K562 (cell line): ENCODE measurements around the gene ZBTB46. TPM values are rescaled to one million over a fixed set of nuclear protein-coding genes. Genes with fewer than 3 reads are reported as not detected.

Experiments used
- ATAC-seq: fragments of 200-7000 bp; cut with Tn5 transposase; 3 replicates; pipeline ENCODE4 v1.9.1; 2020; ENCODE audit warnings: moderate library complexity
- BruUV-seq: library from RNA; stranded (reverse); fragments of 400-500 nt; replicated peaks from 2 replicates; lab custom pipeline; 2021; lab: Mats Ljungman, UMichigan
- CTCF ChIA-PET: fragments of 300-600 bp; formaldehyde crosslinking; extraction: SDS; loops from one replicate; lab custom pipeline; 2021; ENCODE audit warnings: low intra/inter-chr PET ratio; lab: Yijun Ruan, JAX
- POLR2A ChIA-PET: fragments of 300-600, 350-650 bp; sonication (Branson Sonifier 250); formaldehyde crosslinking; extraction: SDS; loops from one replicate; lab custom pipeline; 2021; ENCODE audit warnings: antibody characterized with exemption, inconsistent platforms; lab: Yijun Ruan, JAX
- DNase-seq, 4 experiments: peaks; one replicate each; pipeline versions ENCODE4 v3.0.0 to v3.0.0-alpha.2; 2011 to 2018; ENCODE audit warnings: low spot score in 3 of 4, mixed read lengths in 3 of 4; ENCODE audit errors: extremely low read depth in 1 of 4
- FAIRE-seq: peaks from 2 replicates; lab custom pipeline; 2011; peaks lifted over from hg19 to GRCh38; lab: Jason Lieb, UNC
- H2AFZ ChIP-seq: 2 replicates; pipeline ENCODE4 v1.6.0; 2011; ENCODE audit warnings: low read depth, low read length, control low read depth, inconsistent platforms
- H3K27ac ChIP-seq: fragments of 200-600 bp; 3 replicates; pipeline ENCODE4 v1.8.0; 2011; ENCODE audit warnings: low read depth, mild to moderate bottlenecking, control low read depth, inconsistent platforms, low read length, moderate library complexity, mixed read lengths; ENCODE audit errors: extremely low read depth
- H3K27me3 ChIP-seq, 2 experiments: fragments of 300-600 bp in 1 of 2; 2 replicates in 1 of 2; 3 replicates in 1 of 2; pipeline versions ENCODE4 v1.6.0 to v1.8.0; 2011; ENCODE audit warnings: inconsistent platforms in 2 of 2, low read length in 2 of 2, mild to moderate bottlenecking in 1 of 2, mixed read lengths in 1 of 2, moderate library complexity in 1 of 2; ENCODE audit not compliant: control insufficient read depth in 2 of 2, insufficient read depth in 2 of 2
- H3K36me3 ChIP-seq: fragments of 300-600 bp; 3 replicates; pipeline ENCODE4 v1.8.0; 2011; ENCODE audit warnings: mild to moderate bottlenecking, low read length, inconsistent platforms; ENCODE audit not compliant: control insufficient read depth, insufficient read depth
- H3K4me1 ChIP-seq, 2 experiments: fragments of 200-600 bp in 1 of 2; replicated peaks in 1 of 2; 2 replicates in 1 of 2; 3 replicates in 1 of 2; pipeline versions ENCODE4 v1.5.1 to v1.8.0; 2011; ENCODE audit warnings: inconsistent platforms in 2 of 2, low read length in 2 of 2, mild to moderate bottlenecking in 1 of 2, mixed read lengths in 1 of 2, moderate library complexity in 1 of 2; ENCODE audit not compliant: control insufficient read depth in 2 of 2, insufficient read depth in 2 of 2
- H3K4me2 ChIP-seq: 2 replicates; pipeline ENCODE4 v1.6.1; 2011; ENCODE audit warnings: low read length, control low read depth, inconsistent platforms, mixed read lengths; ENCODE audit not compliant: insufficient read depth
- H3K4me3 ChIP-seq: fragments of 200-600 bp; sonication (generic), shearing (Covaris generic); 2 replicates; pipeline ENCODE4 v1.5.1; 2016; ENCODE audit warnings: control low read depth, inconsistent platforms
- H3K79me2 ChIP-seq: fragments of 200-600 bp; 3 replicates; pipeline ENCODE4 v1.8.0; 2011; ENCODE audit warnings: low read length, inconsistent platforms; ENCODE audit not compliant: control insufficient read depth, insufficient read depth
- H3K9ac ChIP-seq, 2 experiments: 2 replicates each; pipeline versions ENCODE4 v1.6.0 to v1.6.1; 2011; ENCODE audit warnings: low read depth in 2 of 2, low read length in 2 of 2, control low read depth in 1 of 2, inconsistent platforms in 1 of 2, mild to moderate bottlenecking in 1 of 2, mixed read lengths in 1 of 2; ENCODE audit not compliant: insufficient read depth in 1 of 2
- H3K9me1 ChIP-seq: one replicate; pipeline ENCODE4 v1.6.0; 2011; ENCODE audit warnings: inconsistent platforms, mild to moderate bottlenecking, low read length, moderate library complexity; ENCODE audit not compliant: control insufficient read depth, insufficient read depth
- H3K9me3 ChIP-seq: replicated peaks from 2 replicates; pipeline ENCODE4 v1.5.1; 2011; ENCODE audit warnings: low read depth, low read length, inconsistent platforms; ENCODE audit not compliant: control insufficient read depth, insufficient read depth
- H4K20me1 ChIP-seq: replicated peaks from 2 replicates; pipeline ENCODE4 v1.6.1; 2011; ENCODE audit warnings: low read length, inconsistent platforms, mixed read lengths; ENCODE audit not compliant: control insufficient read depth, insufficient read depth
- DEAF1 ChIP-seq: fragments of 450-650 bp; formaldehyde crosslinking; IDR thresholded peaks from 2 replicates; pipeline ENCODE4 v1.4.0; 2020; ENCODE audit warnings: mild to moderate bottlenecking, moderate library complexity
- HMGN3 ChIP-seq: IDR thresholded peaks from 2 replicates; pipeline ENCODE4 v1.6.1; 2011; ENCODE audit warnings: borderline replicate concordance, low read depth, mild to moderate bottlenecking, mixed read lengths, low read length; ENCODE audit not compliant: insufficient read length; ENCODE audit errors: extremely low read depth
- POLR2G ChIP-seq: fragments of 200-400 bp; formaldehyde crosslinking; IDR thresholded peaks from 2 replicates; pipeline ENCODE4 v1.6.1; 2017; ENCODE audit warnings: low read depth, mild to moderate bottlenecking, antibody characterized with exemption, low read length, moderate library complexity
- RBM22 ChIP-seq: fragments of 200-400 bp; formaldehyde crosslinking; IDR thresholded peaks from 2 replicates; pipeline ENCODE4 v1.6.1; 2018; ENCODE audit warnings: low read length, low read depth; ENCODE audit not compliant: poor library complexity, severe bottlenecking
- SIX5 ChIP-seq, 2 experiments: IDR thresholded peaks; 2 replicates each; pipeline ENCODE4 v1.6.1; 2011; ENCODE audit warnings: low read length in 2 of 2, borderline replicate concordance in 1 of 2, low read depth in 1 of 2, mild to moderate bottlenecking in 1 of 2, moderate library complexity in 1 of 2; ENCODE audit not compliant: insufficient read depth in 1 of 2
- SMARCB1 ChIP-seq: IDR thresholded peaks from 2 replicates; pipeline ENCODE4 v1.6.1; 2011; ENCODE audit warnings: improper control_type of control experiment, low read depth; ENCODE audit not compliant: insufficient read length
- YBX1 ChIP-seq: fragments of 450-650 bp; IDR thresholded peaks from 2 replicates; pipeline ENCODE4 v1.7.1; 2016; ENCODE audit warnings: mild to moderate bottlenecking
- WGBS: fragments of 100-300 bp; shearing (Covaris generic); methylation state at CpG from one replicate; pipeline ENCODE4 v1.1.6; 2016; ENCODE audit warnings: low coverage, mixed read lengths; ENCODE audit not compliant: insufficient coverage; ENCODE audit errors: missing lambda C conversion rate; 5-methylcytosine and 5-hydroxymethylcytosine counted together
- in situ Hi-C: fragments of 300-500 bp; cut with MboI; formaldehyde crosslinking; loops from 4 replicates; pipeline ENCODE4 v1.15.0; 2018; ENCODE audit warnings: inconsistent platforms, mixed read lengths
- intact Hi-C: fragments of 100-400 bp; cut with micrococcal nuclease; formaldehyde crosslinking; loops from 2 replicates; pipeline ENCODE4 v1.14.2; 2022
- polyA plus RNA-seq, 8 experiments: library from polyadenylated mRNA; depleted of rRNA in 4 of 8; stranded (reverse) in 5 of 8; unstranded in 3 of 8; fragments of >200 nt; fragmentation: Nextera tagmentation in 2 of 8; fragmentation: Illumina TruSeq in 1 of 8; extraction: Ambion mirVana in 2 of 8; extraction: Trizol in 1 of 8; gene quantifications; 2 replicates each; pipeline versions ENCODE4 v1.2.1 to v1.2.3, GENCODE V29; 2011 to 2014; ENCODE audit warnings: inconsistent platforms in 1 of 8, missing spikeins in 1 of 8
- total RNA-seq, 7 experiments: library from RNA; depleted of rRNA in 6 of 7; stranded (reverse); fragments of >200 nt in 6 of 7; fragmentation: Illumina TruSeq in 2 of 7; extraction: Trizol in 2 of 7; gene quantifications; 2 replicates each; pipeline versions ENCODE4 v1.2.1 to v1.2.3, GENCODE V29; 2011 to 2021; ENCODE audit warnings: low replicate concordance in 1 of 7

ZBTB46 gene
- total and polyA plus RNA-seq, 9 of the 15 experiments (the other 6 are each of a cell fraction or from before 2014, with no cell fraction given), result 0.29 to 4.1 (median 1.1) TPM

- in situ Hi-C loops (no loop called here), intact Hi-C loops (no loop called here)
- TF ChIP-seq HMGN3, result peak; percentile 28
- no peak for TF ChIP-seq SIX5 (IDR thresholded peaks at IDR 0.05; ENCODE audit: borderline replicate concordance in 1 of 2, insufficient read depth in 1 of 2, low read depth in 1 of 2, low read length in 2 of 2)
- TF ChIP-seq POLR2G, result peak; percentile 63
- no peak for TF ChIP-seq SMARCB1
- TF ChIP-seq DEAF1 (CRISPR knock-in tag), result no peak
- peak; percentile 6 for TF ChIP-seq RBM22
- TF ChIP-seq YBX1, result no peak
- no peak overlapping the region for H3K4me3 ChIP-seq
- H3K9me3 ChIP-seq, result no peaks in the 10 kb centered on the region
- ATAC-seq, result no peak
- BruUV-seq, result no TSS peak
- no peaks in the 10 kb centered on the region for H3K27me3 ChIP-seq
- H3K36me3 ChIP-seq, result no peaks in the 10 kb centered on the region
- H3K27ac ChIP-seq, result no peak overlapping the region
- 48% methylated on average over 10 of the region's 36 CpGs for WGBS
- no peak for FAIRE-seq
- CTCF ChIA-PET, result no interaction called here
- no peaks in the 10 kb centered on the region for H3K79me2 ChIP-seq
- H3K9ac ChIP-seq, result peak overlapping the region in 1 of 2 experiments; percentile 64; a peak in 2 of 4 replicates
- H2AFZ ChIP-seq, result no peak overlapping the region
- no peak for DNase-seq
- no peaks in the 10 kb centered on the region for H3K9me1 ChIP-seq
- no peaks in the 10 kb centered on the region for H4K20me1 ChIP-seq
- POLR2A ChIA-PET, result interaction anchor here (0.5 to 2.3 kb wide), 3 partner anchors 9 to 339 kb away, joined by 3 to 13 read pairs (median 4); partner anchors contain the start of gene TPD52L2
- H3K4me2 ChIP-seq, result no peak overlapping the region
- H3K4me1 ChIP-seq, result peaks cover 20 to 62% of the 10 kb centered on the region in 2 experiments
Measured at GRCh38 chr20:63855363-63856097, 24.5 kb upstream of the ZBTB46 start.
